H1 (cell line): ENCODE data around the gene FOLR1.

Source experiments
- BCL11A ChIP-seq, 2 experiments: IDR thresholded peaks; one replicate each; pipeline ENCODE4 v1.6.1; 2011; ENCODE audit warnings: low read depth in 2 of 2, low read length in 2 of 2, mild to moderate bottlenecking in 2 of 2
- EZH2 ChIP-seq: fragments of 200-600 bp; sonication (generic); IDR thresholded peaks from 2 replicates; pipeline ENCODE4 v1.7.1; 2012; ENCODE audit warnings: low read depth, mild to moderate bottlenecking, moderate library complexity, low read length, inconsistent platforms; ENCODE audit not compliant: severe bottlenecking
- YY1 ChIP-seq: IDR thresholded peaks from 2 replicates; pipeline ENCODE4 v1.6.1; 2011; ENCODE audit warnings: low read depth, mild to moderate bottlenecking, low read length

DNA sequence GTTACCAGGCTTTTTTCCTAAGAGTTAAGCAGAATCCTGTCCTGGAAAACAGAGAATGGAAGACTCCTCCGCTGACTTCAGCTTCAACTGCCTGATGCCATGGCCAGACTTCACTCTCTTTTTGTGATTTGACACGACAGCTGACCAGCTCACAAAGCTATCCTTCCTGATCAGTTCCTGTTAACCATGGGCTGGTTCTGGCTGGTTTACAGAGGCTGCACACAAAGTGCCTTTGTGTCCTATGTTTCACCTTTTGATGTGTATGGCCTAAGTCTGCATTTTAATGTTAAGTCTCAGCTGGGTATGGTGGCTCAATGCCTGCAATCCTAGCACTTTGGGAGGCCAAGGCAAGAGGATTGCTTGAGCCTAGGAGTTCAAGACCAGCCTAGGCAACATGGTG, 45.3 kb upstream of the FOLR1 start:
- TF ChIP-seq YY1 (no peak), EZH2 (no peak), BCL11A (IDR thresholded peaks at IDR 0.05; ENCODE audit: low read depth in 2 of 2, low read length in 2 of 2) (no peak)
